ENCODE measurements around the gene LTC4S. TPM values are rescaled to one million over a fixed set of nuclear protein-coding genes. Genes with fewer than 3 reads are reported as not detected.

Gene LTC4S
- total and polyA plus RNA-seq, 9 of the 15 experiments (the other 6 are each of a cell fraction or from before 2014, with no cell fraction given), result 0.17 to 0.77 (median 0.75) TPM; not detected in 6

- TF ChIP-seq ETV1 (tag; conservative IDR thresholded peaks at IDR 0.05; ENCODE audit: low read depth) (no peak), ZNF280A (IDR thresholded peaks at IDR 0.05; ENCODE audit: low read depth, partially characterized antibody) (no peak), MBD1 (CRISPR knock-in tag; IDR thresholded peaks at IDR 0.05) (no peak), RERE (CRISPR knock-in tag; IDR thresholded peaks at IDR 0.05; ENCODE audit: borderline replicate concordance) (no peak), NFE2L1 (tag; IDR thresholded peaks at IDR 0.05; ENCODE audit: borderline replicate concordance, low read depth) (peak; percentile 94), JUND (IDR thresholded peaks at IDR 0.05; ENCODE audit: borderline replicate concordance, low read depth, low read length) (no peak), JUND (tag; IDR thresholded peaks at IDR 0.05; ENCODE audit: borderline replicate concordance, low read depth, low read length) (no peak; the same call in 2 of the 3 replicates), ZNF197 (CRISPR knock-in tag; IDR thresholded peaks at IDR 0.05; ENCODE audit: low read depth) (no peak), MAFG (tag; conservative IDR thresholded peaks at IDR 0.05) (peak; percentile 98), HMGN3 (IDR thresholded peaks at IDR 0.05; ENCODE audit: borderline replicate concordance, extremely low read depth, insufficient read length, low read depth, low read length) (peak; percentile 81), GTF2E2 (tag; IDR thresholded peaks at IDR 0.05) (peak; percentile 98), ILK (tag; IDR thresholded peaks at IDR 0.05; ENCODE audit: borderline replicate concordance, low read depth) (no peak), ZNF79 (CRISPR knock-in tag; IDR thresholded peaks at IDR 0.05; ENCODE audit: low read depth) (no peak), ZFP1 (CRISPR knock-in tag; IDR thresholded peaks at IDR 0.05) (no peak; the same call in 1 of the 2 replicates), ZNF778 (CRISPR knock-in tag; IDR thresholded peaks at IDR 0.05) (no peak), ZNF134 (CRISPR knock-in tag; conservative IDR thresholded peaks at IDR 0.05) (no peak), MEF2A (IDR thresholded peaks at IDR 0.05; ENCODE audit: control insufficient read depth, low read depth, low read length) (no peak), RB1 (IDR thresholded peaks at IDR 0.05; ENCODE audit: low read depth) (peak; percentile 97), CBX5 (IDR thresholded peaks at IDR 0.05; ENCODE audit: borderline replicate concordance, low read depth) (no peak)
Observed at GRCh38 chr5:179820483-179821297, 26.9 kb downstream of the LTC4S start, which contains the start of gene SQSTM1 (continued).

Data from K562 (cell line).